Measurements from ENCODE around the gene SKIL. TPM values are rescaled to one million over a fixed set of nuclear protein-coding genes. Genes with fewer than 3 reads are reported as not detected.

Gene SKIL
- total RNA-seq, 1 experiment from 2014 or later = 35.0 TPM

- TF ChIP-seq, protein P1, sequence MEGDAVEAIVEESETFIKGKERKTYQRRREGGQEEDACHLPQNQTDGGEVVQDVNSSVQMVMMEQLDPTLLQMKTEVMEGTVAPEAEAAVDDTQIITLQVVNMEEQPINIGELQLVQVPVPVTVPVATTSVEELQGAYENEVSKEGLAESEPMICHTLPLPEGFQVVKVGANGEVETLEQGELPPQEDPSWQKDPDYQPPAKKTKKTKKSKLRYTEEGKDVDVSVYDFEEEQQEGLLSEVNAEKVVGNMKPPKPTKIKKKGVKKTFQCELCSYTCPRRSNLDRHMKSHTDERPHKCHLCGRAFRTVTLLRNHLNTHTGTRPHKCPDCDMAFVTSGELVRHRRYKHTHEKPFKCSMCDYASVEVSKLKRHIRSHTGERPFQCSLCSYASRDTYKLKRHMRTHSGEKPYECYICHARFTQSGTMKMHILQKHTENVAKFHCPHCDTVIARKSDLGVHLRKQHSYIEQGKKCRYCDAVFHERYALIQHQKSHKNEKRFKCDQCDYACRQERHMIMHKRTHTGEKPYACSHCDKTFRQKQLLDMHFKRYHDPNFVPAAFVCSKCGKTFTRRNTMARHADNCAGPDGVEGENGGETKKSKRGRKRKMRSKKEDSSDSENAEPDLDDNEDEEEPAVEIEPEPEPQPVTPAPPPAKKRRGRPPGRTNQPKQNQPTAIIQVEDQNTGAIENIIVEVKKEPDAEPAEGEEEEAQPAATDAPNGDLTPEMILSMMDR (conservative IDR thresholded peaks at IDR 0.05; ENCODE audit: low read depth, low read length) = no peak
- TF ChIP-seq EZH2phosphoT487 (IDR thresholded peaks at IDR 0.05; ENCODE audit: borderline replicate concordance, low read length) = no peak
- no peak for TF ChIP-seq EZH2 (IDR thresholded peaks at IDR 0.05; ENCODE audit: low read length, unreplicated experiment)
- H3F3A ChIP-seq (ENCODE audit: low read length, unreplicated experiment) = no peaks in the 10 kb centered on the region
- H4K20me1 ChIP-seq (ENCODE audit: low read length) = no peaks in the 10 kb centered on the region
- no TSS peak for BruUV-seq (replicated peaks)
- ChIA-PET POLR2A (ENCODE audit: unreplicated experiment) (no interaction called here), CTCF (no interaction called here)
- ATAC-seq (no peak), DNase-seq (no peak)
- no peaks in the 10 kb centered on the region for H3K79me2 ChIP-seq (ENCODE audit: low read length)
- no peaks in the 10 kb centered on the region for H3K9me2 ChIP-seq (replicated peaks; ENCODE audit: low read length)
- intact Hi-C loops (cut with micrococcal nuclease) = loop anchor here (2.0 kb wide), 1 partner anchor 25 kb away; no protein-coding TSS in a partner anchor
- no peak overlapping the region for H2AFZ ChIP-seq (ENCODE audit: low read length)
- H3K36me3 ChIP-seq (ENCODE audit: low read depth, low read length) = 0 out of 2 replicates have a peak, but pooled peaks cover 10% of the 10 kb centered on the region
- H3K4me1 ChIP-seq (ENCODE audit: insufficient read depth, low read length) = peaks cover 7% of the 10 kb centered on the region; the same call in 1 of the 2 replicates
- no peak overlapping the region for H3K9ac ChIP-seq (ENCODE audit: low read length)
- H3K27me3 ChIP-seq (ENCODE audit: low read length) = no peaks in the 10 kb centered on the region
- H3K4me3 ChIP-seq (ENCODE audit: low read length) = no peak overlapping the region
- no peaks in the 10 kb centered on the region for H3K9me3 ChIP-seq (ENCODE audit: low read length)
- H3K27ac ChIP-seq (ENCODE audit: low read length) = no peak overlapping the region
- H3K4me2 ChIP-seq (ENCODE audit: low read length) = no peak overlapping the region
Measured at GRCh38 chr3:170437696-170438407, 80.3 kb downstream of the SKIL start.

- no peaks in the 10 kb centered on the region for H4K20me1 ChIP-seq (ENCODE audit: low read length)
- no TSS peak for BruUV-seq (replicated peaks)
- H3K36me3 ChIP-seq (ENCODE audit: low read depth, low read length) = 0 out of 2 replicates have a peak, but pooled peaks cover 10% of the 10 kb centered on the region
- no peak overlapping the region for H3K4me3 ChIP-seq (ENCODE audit: low read length)
- ATAC-seq = no peak
- POLR2A ChIA-PET (ENCODE audit: unreplicated experiment) = no interaction called here
- no peak overlapping the region for H3K27ac ChIP-seq (ENCODE audit: low read length)
- no peaks in the 10 kb centered on the region for H3K9me2 ChIP-seq (replicated peaks; ENCODE audit: low read length)
- intact Hi-C loops (cut with micrococcal nuclease) = loop anchor here (2.0 kb wide), 1 partner anchor 24 kb away; no protein-coding TSS in a partner anchor
- CTCF ChIA-PET = no interaction called here
- no peaks in the 10 kb centered on the region for H3K9me3 ChIP-seq (ENCODE audit: low read length)
- TF ChIP-seq, protein P1 (conservative IDR thresholded peaks at IDR 0.05; ENCODE audit: low read depth, low read length) = no peak
- TF ChIP-seq EZH2phosphoT487 (IDR thresholded peaks at IDR 0.05; ENCODE audit: borderline replicate concordance, low read length) = no peak
- no peaks in the 10 kb centered on the region for H3F3A ChIP-seq (ENCODE audit: low read length, unreplicated experiment)
- no peaks in the 10 kb centered on the region for H3K27me3 ChIP-seq (ENCODE audit: low read length)
- DNase-seq = no peak
- H3K4me2 ChIP-seq (ENCODE audit: low read length) = no peak overlapping the region
- H3K79me2 ChIP-seq (ENCODE audit: low read length) = no peaks in the 10 kb centered on the region
- H2AFZ ChIP-seq (ENCODE audit: low read length) = no peak overlapping the region
- no peak overlapping the region for H3K9ac ChIP-seq (ENCODE audit: low read length)
- peaks cover 7% of the 10 kb centered on the region; the same call in 1 of the 2 replicates for H3K4me1 ChIP-seq (ENCODE audit: insufficient read depth, low read length)
Measured at GRCh38 chr3:170438836-170439235, 81.3 kb downstream of the SKIL start.

- DNase-seq (peak; percentile 46), ATAC-seq (peak; percentile 71)
- ChIA-PET CTCF (no interaction called here), POLR2A (ENCODE audit: unreplicated experiment) (no interaction called here)
- no peak overlapping the region for H3K4me3 ChIP-seq (ENCODE audit: low read length)
- 0 out of 2 replicates have a peak, but pooled peaks cover under 1% of the 10 kb centered on the region for H3K36me3 ChIP-seq (ENCODE audit: low read depth, low read length)
- H2AFZ ChIP-seq (ENCODE audit: low read length) = no peak overlapping the region
- H3K79me2 ChIP-seq (ENCODE audit: low read length) = no peaks in the 10 kb centered on the region
- H3K9ac ChIP-seq (ENCODE audit: low read length) = no peak overlapping the region
- H3K4me2 ChIP-seq (ENCODE audit: low read length) = no peak overlapping the region
- intact Hi-C loops (cut with micrococcal nuclease) = no loop called here
- BruUV-seq (replicated peaks) = no TSS peak
- no peaks in the 10 kb centered on the region for H3K27me3 ChIP-seq (ENCODE audit: low read length)
- no peaks in the 10 kb centered on the region for H3F3A ChIP-seq (ENCODE audit: low read length, unreplicated experiment)
- H3K9me3 ChIP-seq (ENCODE audit: low read length) = no peaks in the 10 kb centered on the region
- no peaks in the 10 kb centered on the region for H3K9me2 ChIP-seq (replicated peaks; ENCODE audit: low read length)
- no peak overlapping the region for H3K27ac ChIP-seq (ENCODE audit: low read length)
- no peaks in the 10 kb centered on the region for H4K20me1 ChIP-seq (ENCODE audit: low read length)
- H3K4me1 ChIP-seq (ENCODE audit: insufficient read depth, low read length) = peaks cover 7% of the 10 kb centered on the region; the same call in 1 of the 2 replicates
- no peak for TF ChIP-seq EZH2phosphoT487 (IDR thresholded peaks at IDR 0.05; ENCODE audit: borderline replicate concordance, low read length)
- TF ChIP-seq, protein P1 (conservative IDR thresholded peaks at IDR 0.05; ENCODE audit: low read depth, low read length) = no peak
- TF ChIP-seq EZH2 (IDR thresholded peaks at IDR 0.05; ENCODE audit: low read length, unreplicated experiment) = no peak
Measured at GRCh38 chr3:170440344-170440743, 82.8 kb downstream of the SKIL start.

Data from PC-3 (cell line).